Transverse colon (tissue), 3 donors: ENCODE results near the gene CERS5.

Source experiments
- EP300 ChIP-seq: sonication (generic); formaldehyde crosslinking; IDR thresholded peaks from one replicate; pipeline ENCODE4 v1.6.1; 2017; ENCODE audit warnings: antibody characterized with exemption, low read depth
- POLR2A ChIP-seq: fragments of 450-650 bp; IDR thresholded peaks from one replicate; pipeline ENCODE4 v1.6.1; 2016; ENCODE audit warnings: antibody characterized with exemption, mild to moderate bottlenecking, moderate library complexity
- TF ChIP-seq, protein P1 (sequence below), 5 experiments: fragments of 200-600 bp in 3 of 5; fragments of 450-650 bp in 2 of 5; sonication (generic) in 3 of 5; IDR thresholded peaks; 1 replicate in 2 of 5; 2 replicates in 3 of 5; pipeline ENCODE4 v1.5.1; 2016 to 2017; ENCODE audit warnings: antibody characterized with exemption in 5 of 5, inconsistent platforms in 3 of 5, mild to moderate bottlenecking in 2 of 5, moderate library complexity in 1 of 5

DNA sequence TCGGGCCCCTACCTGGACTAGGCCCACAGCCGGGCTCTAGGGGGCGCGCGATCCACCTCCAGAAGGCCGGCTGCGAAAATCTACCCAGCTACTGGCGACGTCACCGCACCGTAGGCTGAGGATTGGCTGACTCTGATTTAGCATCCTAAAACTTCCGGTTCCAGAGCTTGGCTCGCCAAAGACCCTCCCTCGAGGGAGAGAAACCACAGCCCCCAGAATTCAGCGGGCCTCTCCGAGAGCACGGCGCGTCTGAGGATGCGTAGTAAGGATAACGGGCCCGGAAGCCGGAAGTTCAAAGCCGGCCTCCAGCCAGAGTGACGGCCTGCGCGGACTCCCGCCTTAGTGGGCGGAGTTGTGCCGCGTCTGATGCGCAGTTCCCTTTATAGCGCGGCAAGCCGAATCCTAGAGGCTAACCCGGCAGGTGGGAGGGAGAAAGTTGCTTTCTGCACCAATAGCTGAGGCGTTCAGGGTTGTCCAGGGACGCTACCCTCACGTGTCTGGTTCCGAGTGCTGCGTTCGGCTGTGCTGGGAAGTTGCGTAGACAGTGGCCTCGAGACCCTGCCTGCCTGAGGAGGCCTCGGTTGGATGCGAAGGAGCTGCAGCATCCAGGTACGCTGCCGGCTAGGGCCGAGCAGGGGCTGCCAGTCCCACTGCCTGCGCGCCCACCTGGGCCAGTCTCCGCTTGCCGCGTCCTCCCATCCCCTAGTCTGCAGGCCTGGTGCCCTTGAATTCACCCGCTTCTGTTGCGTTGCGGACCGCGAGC, 55.3 kb downstream of the CERS5 start, which contains the start of gene COX14:
- TF ChIP-seq, protein P1, sequence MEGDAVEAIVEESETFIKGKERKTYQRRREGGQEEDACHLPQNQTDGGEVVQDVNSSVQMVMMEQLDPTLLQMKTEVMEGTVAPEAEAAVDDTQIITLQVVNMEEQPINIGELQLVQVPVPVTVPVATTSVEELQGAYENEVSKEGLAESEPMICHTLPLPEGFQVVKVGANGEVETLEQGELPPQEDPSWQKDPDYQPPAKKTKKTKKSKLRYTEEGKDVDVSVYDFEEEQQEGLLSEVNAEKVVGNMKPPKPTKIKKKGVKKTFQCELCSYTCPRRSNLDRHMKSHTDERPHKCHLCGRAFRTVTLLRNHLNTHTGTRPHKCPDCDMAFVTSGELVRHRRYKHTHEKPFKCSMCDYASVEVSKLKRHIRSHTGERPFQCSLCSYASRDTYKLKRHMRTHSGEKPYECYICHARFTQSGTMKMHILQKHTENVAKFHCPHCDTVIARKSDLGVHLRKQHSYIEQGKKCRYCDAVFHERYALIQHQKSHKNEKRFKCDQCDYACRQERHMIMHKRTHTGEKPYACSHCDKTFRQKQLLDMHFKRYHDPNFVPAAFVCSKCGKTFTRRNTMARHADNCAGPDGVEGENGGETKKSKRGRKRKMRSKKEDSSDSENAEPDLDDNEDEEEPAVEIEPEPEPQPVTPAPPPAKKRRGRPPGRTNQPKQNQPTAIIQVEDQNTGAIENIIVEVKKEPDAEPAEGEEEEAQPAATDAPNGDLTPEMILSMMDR (IDR thresholded peaks at IDR 0.05): peak; percentile 86 to 95 (median 89)
- TF ChIP-seq POLR2A: peak; percentile 98
- TF ChIP-seq EP300: peak; percentile 76
